Hematopoietic multipotent progenitor cell treated with erythropoietin and hydrocortisone succinate and interleukin-3 and kit ligand, for 15 days (in vitro differentiated cells): Measurements from ENCODE around the gene PLA2G3.

ENCODE experiments used
- DNase-seq: peaks from one replicate; pipeline ENCODE4 v3.0.0-alpha.2; 2015; ENCODE audit warnings: low spot score

PLA2G3 gene

DNA sequence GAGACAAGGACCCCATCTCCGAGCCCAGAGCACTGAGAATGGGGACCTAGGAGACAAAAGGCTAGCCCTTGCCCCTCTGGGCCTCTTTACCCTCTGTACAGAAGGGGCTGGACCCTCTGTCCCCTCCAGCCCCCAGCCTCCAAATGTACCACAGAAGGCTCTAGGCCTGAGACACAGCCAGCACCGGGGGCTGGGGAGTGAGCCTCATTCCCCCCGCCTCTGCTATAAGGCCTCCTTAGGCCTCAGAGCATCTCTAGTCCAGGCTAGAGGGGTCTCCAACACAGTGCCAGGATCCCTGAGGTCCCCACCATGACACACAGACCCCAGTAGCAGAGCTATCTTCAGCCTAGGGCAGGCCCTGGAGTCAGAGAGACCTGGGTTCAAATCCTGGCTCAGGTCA, 54.4 kb downstream of the PLA2G3 start:
- no peak for DNase-seq

DNA sequence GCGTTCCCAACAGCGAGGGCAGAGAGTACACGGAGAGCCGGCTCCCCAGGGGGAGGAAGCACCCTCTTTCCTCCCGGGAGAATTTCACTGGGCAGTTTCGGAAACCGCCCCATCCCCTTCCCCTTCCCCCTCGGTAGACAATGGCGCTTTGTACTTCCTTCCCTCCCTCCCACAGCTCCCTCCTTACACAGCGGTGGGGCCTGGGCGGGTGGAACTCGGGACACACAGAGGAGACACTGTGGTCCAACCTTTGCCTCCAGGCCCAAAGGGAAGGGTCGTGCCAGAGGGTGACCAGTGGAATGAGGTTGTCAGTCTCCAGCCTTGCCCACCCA, 54.8 kb downstream of the PLA2G3 start:
- no peak for DNase-seq

DNA sequence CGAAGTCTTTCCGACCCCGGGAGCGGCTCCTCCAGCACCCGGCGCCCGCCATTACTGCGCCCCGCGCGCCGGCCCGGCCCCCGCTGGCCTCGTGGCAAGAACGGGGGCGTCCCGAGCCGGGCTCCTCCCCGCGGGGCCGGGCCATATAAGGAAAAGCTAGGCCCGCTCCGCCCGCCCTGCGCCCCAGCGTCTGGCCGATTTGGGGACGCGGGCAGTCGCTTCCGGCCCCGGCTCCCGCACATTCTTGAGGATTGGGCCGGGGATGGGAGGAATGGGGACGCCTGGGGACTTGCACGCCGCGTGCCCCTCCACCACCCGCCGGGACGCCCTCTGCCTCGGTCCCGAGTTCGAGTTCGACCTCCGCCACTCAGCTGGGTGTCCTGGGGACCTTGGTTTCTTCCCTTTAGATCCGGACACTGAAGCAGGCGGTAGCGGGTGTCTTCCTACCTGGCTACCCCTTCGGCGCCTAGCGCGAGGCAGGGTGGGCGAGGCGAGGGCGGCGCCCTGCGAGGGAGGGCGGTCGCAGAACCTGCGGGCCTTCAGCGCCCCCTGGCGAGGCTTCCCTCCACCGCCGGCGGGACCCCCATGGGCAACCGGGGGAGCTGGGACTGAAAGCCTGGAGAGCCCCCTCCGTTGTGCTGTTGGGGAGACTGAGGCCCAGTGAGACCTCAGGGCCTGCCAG, 55.4 kb downstream of the PLA2G3 start:
- peak; percentile 79 for DNase-seq
